Caki2 (cell line): ENCODE data around the gene TUBG1. TPM values are rescaled to one million over a fixed set of nuclear protein-coding genes. Genes with fewer than 3 reads are reported as not detected.

Experiments
- DNase-seq: peaks from one replicate; pipeline ENCODE4 v3.0.0-alpha.2; 2015; ENCODE audit warnings: low read depth
- in situ Hi-C: cut with HindIII; loops from 2 replicates; pipeline ENCODE4 v1.10.0; 2016; ENCODE audit warnings: low sequenced_read_pairs, low pct_unique_long_range_greater_than_20kb, mixed read lengths
- total RNA-seq: library from RNA; depleted of rRNA; stranded (reverse); fragments of >200 nt; shearing (Covaris generic); gene quantifications from 2 replicates; pipeline ENCODE4 v1.2.3, GENCODE V29; 2014; ENCODE audit warnings: low replicate concordance

Gene TUBG1
- total RNA-seq, 1 experiment from 2014 or later, result 76.6 TPM

- in situ Hi-C loops, result no loop called here
- DNase-seq, result peak; percentile 92
Observed at GRCh38 chr17:42577532-42578281, 31.8 kb upstream of the TUBG1 start, which contains the start of gene PSMC3IP. PSMC3IP (minus strand) TSS chr17:42577729; CDS start chr17:42577686, 43 bp downstream.

- in situ Hi-C loops, result no loop called here
- DNase-seq, result peak; percentile 76
Observed at GRCh38 chr17:42578282-42578869, 31.1 kb upstream of the TUBG1 start.

GRCh38 chr17:42579794-42580551, 29.5 kb upstream of the TUBG1 start:
- no peak for DNase-seq
- in situ Hi-C loops, result no loop called here

- no peak for DNase-seq
- in situ Hi-C loops, result no loop called here
Observed at GRCh38 chr17:42581744-42582270, 27.7 kb upstream of the TUBG1 start.

- in situ Hi-C loops, result no loop called here
- no peak for DNase-seq
Observed at GRCh38 chr17:42584880-42585279, 24.6 kb upstream of the TUBG1 start.

- no peak for DNase-seq
- in situ Hi-C loops, result no loop called here
Observed at GRCh38 chr17:42585353-42585752, 24.1 kb upstream of the TUBG1 start.

- DNase-seq, result no peak
- in situ Hi-C loops, result no loop called here
Observed at GRCh38 chr17:42586514-42587230, 22.8 kb upstream of the TUBG1 start.

GRCh38 chr17:42590886-42591285, 18.6 kb upstream of the TUBG1 start:
- in situ Hi-C loops, result no loop called here
- no peak for DNase-seq

- in situ Hi-C loops, result no loop called here
- no peak for DNase-seq
Observed at GRCh38 chr17:42591411-42591810, 18.1 kb upstream of the TUBG1 start.

GRCh38 chr17:42596386-42596785, 13.1 kb upstream of the TUBG1 start:
- in situ Hi-C loops, result no loop called here
- DNase-seq, result no peak

- in situ Hi-C loops, result no loop called here
- no peak for DNase-seq
Observed at GRCh38 chr17:42598905-42599304, 10.6 kb upstream of the TUBG1 start.

GRCh38 chr17:42603318-42603717, 6.2 kb upstream of the TUBG1 start:
- in situ Hi-C loops, result loop anchor here (10.0 to 25.0 kb wide), 2 partner anchors 61 to 134 kb away; partner anchors contain the start of gene EZH1
- no peak for DNase-seq

- no peak for DNase-seq
- in situ Hi-C loops, result loop anchor here (10.0 to 25.0 kb wide), 2 partner anchors 57 to 130 kb away; partner anchors contain the start of gene EZH1
Observed at GRCh38 chr17:42607769-42608168, 1.7 kb upstream of the TUBG1 start.

GRCh38 chr17:42608305-42609181, 940 bp upstream of the TUBG1 start:
- DNase-seq, result no peak
- in situ Hi-C loops, result loop anchor here (10.0 to 25.0 kb wide), 2 partner anchors 56 to 129 kb away; partner anchors contain the start of gene EZH1

GRCh38 chr17:42609814-42610801, 625 bp downstream of the TUBG1 start:
- in situ Hi-C loops, result loop anchor here (10.0 to 25.0 kb wide), 2 partner anchors 55 to 127 kb away; partner anchors contain the start of gene EZH1
- DNase-seq, result peak; percentile 12

- in situ Hi-C loops, result loop anchor here (25.0 kb wide), 1 partner anchor 125 kb away; the partner anchor contains the start of gene EZH1
- DNase-seq, result no peak
Observed at GRCh38 chr17:42612013-42612412, 2.5 kb downstream of the TUBG1 start.
